ENCODE results near the gene TXNDC2. TPM values are rescaled to one million over a fixed set of nuclear protein-coding genes. Genes with fewer than 3 reads are reported as not detected.

Gene TXNDC2
- total RNA-seq, 4 donors from 2014 or later, result 0.33 TPM; not detected in 3

DNA sequence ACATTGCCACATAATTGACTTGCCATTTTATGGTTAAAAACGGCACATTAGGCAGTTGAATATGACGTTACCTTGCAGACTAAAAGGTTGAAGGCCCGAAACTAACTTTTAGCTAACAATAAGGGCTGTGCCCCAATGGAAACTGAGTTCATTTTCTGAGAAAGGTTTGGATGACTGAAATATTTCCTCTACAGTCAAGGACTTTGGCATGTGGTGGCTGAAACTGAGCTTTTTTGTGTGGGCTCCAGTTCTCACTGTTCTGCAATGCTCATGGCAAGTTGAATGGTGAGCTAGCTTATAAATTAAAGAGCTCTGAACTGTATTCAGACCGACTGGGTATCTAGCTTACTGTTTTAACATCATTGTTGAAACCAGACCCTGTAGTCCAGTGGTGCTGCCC, 23.8 kb upstream of the TXNDC2 start:
- no peak for TF ChIP-seq CTCF (IDR thresholded peaks at IDR 0.05; ENCODE audit: low read depth)

GRCh38 chr18:9862686-9863085, 23.1 kb upstream of the TXNDC2 start:
- no peak for TF ChIP-seq CTCF (IDR thresholded peaks at IDR 0.05; ENCODE audit: low read depth)

GRCh38 chr18:9863282-9863681, 22.5 kb upstream of the TXNDC2 start:
- no peak for TF ChIP-seq CTCF (IDR thresholded peaks at IDR 0.05; ENCODE audit: low read depth)

DNA sequence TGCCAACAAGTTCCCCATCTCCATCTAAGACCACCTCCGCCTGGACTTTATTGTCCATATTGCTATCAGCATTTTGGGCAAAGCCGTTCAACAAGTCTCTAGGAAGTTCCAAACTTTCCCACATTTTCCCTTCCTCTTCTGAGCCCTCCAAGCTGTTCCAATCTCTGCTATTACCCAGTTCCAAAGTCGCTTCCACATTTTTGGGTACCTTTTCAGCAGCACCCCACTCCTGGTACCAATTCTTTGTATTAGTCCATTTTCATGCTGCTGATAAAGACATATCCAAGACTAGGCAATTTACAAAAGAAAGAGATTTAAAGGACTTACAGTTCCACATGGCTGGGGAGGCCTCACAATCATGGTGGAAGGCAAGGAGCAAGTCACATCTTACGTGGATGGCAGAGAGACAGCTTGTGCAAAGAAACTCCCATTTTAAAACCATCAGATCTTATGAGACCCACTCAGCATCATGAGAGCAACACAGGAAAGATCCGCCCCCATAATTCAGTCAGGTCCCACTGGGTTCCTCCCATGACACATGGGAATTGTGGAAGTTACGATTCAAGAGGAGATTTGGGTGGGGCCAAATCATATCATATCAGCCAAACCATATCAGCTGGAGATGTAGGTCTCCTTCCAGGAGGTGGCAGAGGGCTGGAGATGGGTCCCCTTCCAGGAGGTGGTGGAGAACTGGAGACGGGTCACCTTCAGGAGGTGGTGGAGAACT, 19.8 kb upstream of the TXNDC2 start:
- TF ChIP-seq CTCF (IDR thresholded peaks at IDR 0.05; ENCODE audit: low read depth), result no peak

DNA sequence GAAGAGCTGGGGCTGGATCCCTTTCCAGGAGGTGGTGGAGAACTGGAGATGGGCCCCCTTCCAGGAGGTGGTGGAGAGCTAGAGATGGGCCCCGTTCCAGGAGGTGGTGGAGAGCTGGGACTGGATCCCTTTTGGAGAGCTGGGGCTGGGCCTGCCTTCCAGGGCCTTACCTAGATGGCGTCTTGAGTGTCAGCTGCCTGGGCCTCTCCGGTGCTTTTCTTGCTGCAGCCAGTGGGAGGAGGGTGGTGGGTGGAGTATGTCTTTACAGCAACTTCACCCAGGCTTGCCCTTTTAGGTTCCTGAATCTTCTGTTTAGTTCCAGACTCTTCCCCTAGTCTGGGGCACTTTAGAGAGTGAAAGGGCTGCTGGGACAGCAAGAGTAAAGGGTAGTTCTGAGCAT, 19.1 kb upstream of the TXNDC2 start:
- TF ChIP-seq CTCF (IDR thresholded peaks at IDR 0.05; ENCODE audit: low read depth), result no peak

- TF ChIP-seq CTCF (IDR thresholded peaks at IDR 0.05; ENCODE audit: low read depth), result no peak
These were observed 18.6 kb upstream of the TXNDC2 start for GRCh38 chr18:9867071-9867594.

GRCh38 chr18:9868857-9869714, 16.7 kb upstream of the TXNDC2 start:
- TF ChIP-seq CTCF (IDR thresholded peaks at IDR 0.05; ENCODE audit: low read depth), result no peak

Measured in subcutaneous adipose tissue (tissue), 4 donors.